ENCODE measurements around the gene PCDHA4. TPM values are rescaled to one million over a fixed set of nuclear protein-coding genes. Genes with fewer than 3 reads are reported as not detected.

PCDHA4 gene
- total RNA-seq, 1 donor from 2014 or later = 9.7 TPM

DNA sequence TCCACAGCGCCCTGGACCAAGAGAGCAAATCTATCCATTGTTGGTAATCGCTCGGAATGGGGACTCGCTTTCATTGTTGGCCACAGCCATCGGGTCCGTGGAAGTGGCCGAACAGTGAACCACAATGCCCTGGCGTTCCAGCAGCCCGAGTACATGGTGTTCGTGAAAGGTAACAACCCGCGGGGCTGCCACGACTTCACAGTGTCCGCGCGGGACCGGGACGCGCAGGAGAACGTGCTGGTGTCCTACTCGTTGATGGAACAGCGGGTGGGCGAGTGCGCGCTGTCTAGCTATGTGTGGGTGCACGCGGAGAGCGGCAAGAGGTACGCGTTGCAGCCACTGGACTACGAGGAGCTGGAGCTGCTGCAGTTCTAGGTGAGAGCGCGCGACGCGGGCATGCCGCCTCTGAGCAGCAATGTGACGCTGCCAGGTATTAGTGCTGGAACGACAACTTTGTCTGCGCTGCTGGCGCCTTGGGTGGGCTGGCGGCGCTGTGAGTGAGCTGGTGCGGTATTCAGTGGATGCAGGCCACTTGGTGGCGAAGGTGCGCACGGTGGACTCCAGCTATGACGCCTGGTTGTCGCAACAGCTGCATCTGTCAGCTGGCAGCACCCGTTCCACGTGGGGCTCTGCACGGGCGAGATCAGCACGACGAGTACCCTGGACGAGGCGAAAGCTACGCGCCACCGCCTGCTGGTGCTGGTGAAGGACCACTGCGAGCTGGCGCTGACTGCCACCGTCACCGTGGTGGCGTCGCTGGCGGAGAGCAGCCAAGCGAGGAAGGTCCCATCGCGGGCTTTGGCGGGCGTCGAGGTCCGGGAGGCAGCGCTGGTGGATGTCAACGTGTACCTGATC is 55.8 kb downstream of the PCDHA4 start:
- Mint-ChIP-seq H3K9me3 (peaks cover 37% of the 10 kb centered on the region), H3K27ac (no peak overlapping the region), H3K36me3 (peaks cover 27% of the 10 kb centered on the region), H3K4me1 (no peaks in the 10 kb centered on the region), H3K27me3 (ENCODE audit: insufficient read depth, low read depth) (peaks cover 3% of the 10 kb centered on the region), H3K4me3 (no peak overlapping the region)
- H3K4me3 ChIP-seq = no peak overlapping the region
- no peak for TF ChIP-seq EZH2phosphoT487 (IDR thresholded peaks at IDR 0.05)
- TF ChIP-seq EZH2 (IDR thresholded peaks at IDR 0.05) = no peak
- TF ChIP-seq, protein P1, sequence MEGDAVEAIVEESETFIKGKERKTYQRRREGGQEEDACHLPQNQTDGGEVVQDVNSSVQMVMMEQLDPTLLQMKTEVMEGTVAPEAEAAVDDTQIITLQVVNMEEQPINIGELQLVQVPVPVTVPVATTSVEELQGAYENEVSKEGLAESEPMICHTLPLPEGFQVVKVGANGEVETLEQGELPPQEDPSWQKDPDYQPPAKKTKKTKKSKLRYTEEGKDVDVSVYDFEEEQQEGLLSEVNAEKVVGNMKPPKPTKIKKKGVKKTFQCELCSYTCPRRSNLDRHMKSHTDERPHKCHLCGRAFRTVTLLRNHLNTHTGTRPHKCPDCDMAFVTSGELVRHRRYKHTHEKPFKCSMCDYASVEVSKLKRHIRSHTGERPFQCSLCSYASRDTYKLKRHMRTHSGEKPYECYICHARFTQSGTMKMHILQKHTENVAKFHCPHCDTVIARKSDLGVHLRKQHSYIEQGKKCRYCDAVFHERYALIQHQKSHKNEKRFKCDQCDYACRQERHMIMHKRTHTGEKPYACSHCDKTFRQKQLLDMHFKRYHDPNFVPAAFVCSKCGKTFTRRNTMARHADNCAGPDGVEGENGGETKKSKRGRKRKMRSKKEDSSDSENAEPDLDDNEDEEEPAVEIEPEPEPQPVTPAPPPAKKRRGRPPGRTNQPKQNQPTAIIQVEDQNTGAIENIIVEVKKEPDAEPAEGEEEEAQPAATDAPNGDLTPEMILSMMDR (IDR thresholded peaks at IDR 0.05) = no peak
- H3K36me3 ChIP-seq = no peaks in the 10 kb centered on the region
- H3K79me2 ChIP-seq (ENCODE audit: low read depth) = no peaks in the 10 kb centered on the region
- no peaks in the 10 kb centered on the region for H4K20me1 ChIP-seq (ENCODE audit: low read depth)
- no peak for DNase-seq (ENCODE audit: low spot score)
- H3K4me1 ChIP-seq = no peaks in the 10 kb centered on the region
- H3K27me3 ChIP-seq = no peaks in the 10 kb centered on the region
- no peaks in the 10 kb centered on the region for H3F3A ChIP-seq (ENCODE audit: low read depth)
- H3K27ac ChIP-seq = no peak overlapping the region
- H3K9me3 ChIP-seq (ENCODE audit: low read depth) = peaks cover 5% of the 10 kb centered on the region
- H3K9ac ChIP-seq = no peak overlapping the region
- H2AFZ ChIP-seq (replicated peaks) = no peak overlapping the region
- no peak overlapping the region for H3K4me2 ChIP-seq

Other genes with a start within 250 kb of the PCDHA4 start
- gene SRA1, start 249.6 kb upstream of the PCDHA4 start, total RNA-seq (ENCODE audit: low replicate concordance) = 16.9 and 26.9 TPM in 2 replicates
- 20.7 and 23.6 TPM in 2 replicates for gene APBB3, start 242.5 kb upstream of the PCDHA4 start, total RNA-seq (ENCODE audit: low replicate concordance)
- gene SLC35A4, start 242.2 kb upstream of the PCDHA4 start, total RNA-seq (ENCODE audit: low replicate concordance) = 20.7 and 26.7 TPM in 2 replicates
- gene CD14, start 173.9 kb upstream of the PCDHA4 start, total RNA-seq (ENCODE audit: low replicate concordance) = not detected in 2 replicates
- 17.8 and 106 TPM in 2 replicates for gene TMCO6, start 167.6 kb upstream of the PCDHA4 start, total RNA-seq (ENCODE audit: low replicate concordance)
- gene NDUFA2, start 159.4 kb upstream of the PCDHA4 start, total RNA-seq (ENCODE audit: low replicate concordance) = 53.8 and 59.4 TPM in 2 replicates
- gene IK, start 159.2 kb upstream of the PCDHA4 start, total RNA-seq (ENCODE audit: low replicate concordance) = 97.0 and 131 TPM in 2 replicates
- 6.9 and 15.1 TPM in 2 replicates for gene WDR55, start 142.2 kb upstream of the PCDHA4 start, total RNA-seq (ENCODE audit: low replicate concordance)
- 0.37 and 1.1 TPM in 2 replicates for gene DND1, start 133.5 kb upstream of the PCDHA4 start, total RNA-seq (ENCODE audit: low replicate concordance)
- gene HARS1, start 115.7 kb upstream of the PCDHA4 start, total RNA-seq (ENCODE audit: low replicate concordance) = 44.9 and 45.7 TPM in 2 replicates
- gene HARS2, start 115.6 kb upstream of the PCDHA4 start, total RNA-seq (ENCODE audit: low replicate concordance) = 30.6 and 34.1 TPM in 2 replicates
- 62.2 and 71.5 TPM in 2 replicates for gene ZMAT2, start 106.6 kb upstream of the PCDHA4 start, total RNA-seq (ENCODE audit: low replicate concordance)
- gene PCDHA1, start 20.9 kb upstream of the PCDHA4 start, total RNA-seq (ENCODE audit: low replicate concordance) = 0.19 and 0.24 TPM in 2 replicates
- 3.7 and 5.9 TPM in 2 replicates for gene PCDHA2, start 12.2 kb upstream of the PCDHA4 start, total RNA-seq (ENCODE audit: low replicate concordance)
- gene PCDHA3, start 6.0 kb upstream of the PCDHA4 start, total RNA-seq (ENCODE audit: low replicate concordance) = 2.8 and 4.0 TPM in 2 replicates
- 2.4 and 2.7 TPM in 2 replicates for gene PCDHA5, start 14.5 kb downstream of the PCDHA4 start, total RNA-seq (ENCODE audit: low replicate concordance)
- gene PCDHA6, start 20.9 kb downstream of the PCDHA4 start, total RNA-seq (ENCODE audit: low replicate concordance) = 2.0 and 2.8 TPM in 2 replicates
- 0.36 and 2.7 TPM in 2 replicates for gene PCDHA7, start 27.2 kb downstream of the PCDHA4 start, total RNA-seq (ENCODE audit: low replicate concordance)
- 0.90 and 1.6 TPM in 2 replicates for gene PCDHA8, start 34.1 kb downstream of the PCDHA4 start, total RNA-seq (ENCODE audit: low replicate concordance)
- gene PCDHA9, start 41.3 kb downstream of the PCDHA4 start, total RNA-seq (ENCODE audit: low replicate concordance) = 2.0 TPM in 2 replicates
- gene PCDHA10, start 48.8 kb downstream of the PCDHA4 start, total RNA-seq (ENCODE audit: low replicate concordance) = 8.0 and 11.7 TPM in 2 replicates
- 5.4 and 6.3 TPM in 2 replicates for gene PCDHA11, start 61.9 kb downstream of the PCDHA4 start, total RNA-seq (ENCODE audit: low replicate concordance)
- gene PCDHA12, start 68.2 kb downstream of the PCDHA4 start, total RNA-seq (ENCODE audit: low replicate concordance) = 3.4 and 5.9 TPM in 2 replicates
- gene PCDHA13, start 75.1 kb downstream of the PCDHA4 start, total RNA-seq (ENCODE audit: low replicate concordance) = 1.9 and 2.3 TPM in 2 replicates
- 2.9 and 5.9 TPM in 2 replicates for gene PCDHAC1, start 119.2 kb downstream of the PCDHA4 start, total RNA-seq (ENCODE audit: low replicate concordance)
- 1.9 and 2.5 TPM in 2 replicates for gene PCDHAC2, start 159.4 kb downstream of the PCDHA4 start, total RNA-seq (ENCODE audit: low replicate concordance)
- 0.03 and 0.07 TPM in 2 replicates for gene PCDHB1, start 244.3 kb downstream of the PCDHA4 start, total RNA-seq (ENCODE audit: low replicate concordance)